ENCODE measurements around the gene MT1F. TPM values are rescaled to one million over a fixed set of nuclear protein-coding genes. Genes with fewer than 3 reads are reported as not detected.

MT1F gene
- total and polyA plus RNA-seq, 2 donors (not counting 1 experiment from before 2014, with no cell fraction given), result 4.3 to 5.3 TPM

GRCh38 chr16:56682703-56683397, 25.1 kb downstream of the MT1F start:
- Histone ChIP-seq H3K4me3 (ENCODE audit: control extremely low read depth in 1 of 5, extremely low read depth in 1 of 5, insufficient read depth in 1 of 5, low read depth in 2 of 5, low read length in 4 of 5) (peak overlapping the region; percentile 55 to 74 (median 59)), H3K36me3 (replicated peaks in 1 of 2; ENCODE audit: control extremely low read depth in 1 of 2, control insufficient read depth in 1 of 2, extremely low read depth in 1 of 2, insufficient read depth in 2 of 2, low read length in 1 of 2) (no peaks in the 10 kb centered on the region), H3K27ac (ENCODE audit: low read length in 2 of 2) (peak overlapping the region in 1 of 2 donors; percentile 55), H3K9me3 (ENCODE audit: control extremely low read depth in 1 of 3, control insufficient read depth in 2 of 3, insufficient read depth in 1 of 3, low read length in 2 of 3) (peaks cover 0 to 7% (median 0%) of the 10 kb centered on the region in 3 donors), H4K20me1 (ENCODE audit: control insufficient read depth, insufficient read depth, low read length, poor library complexity, severe bottlenecking) (no peaks in the 10 kb centered on the region), H3K4me2 (replicated peaks; ENCODE audit: low read depth, low read length, poor library complexity, severe bottlenecking) (peak overlapping the region; percentile 93), H3K27me3 (replicated peaks in 1 of 4; ENCODE audit: control extremely low read depth in 1 of 4, control insufficient read depth in 3 of 4, insufficient read depth in 4 of 4, low read length in 3 of 4) (peaks cover 0 to 11% (median 4%) of the 10 kb centered on the region in 4 experiments), H3K4me1 (ENCODE audit: control insufficient read depth in 2 of 2, insufficient read depth in 2 of 2, low read length in 2 of 2) (peaks cover 14 to 15% of the 10 kb centered on the region in 2 donors), H3K9ac (ENCODE audit: low read length) (peak overlapping the region; percentile 75), H3K79me2 (ENCODE audit: control insufficient read depth, insufficient read depth, low read length) (no peaks in the 10 kb centered on the region), H2AFZ (ENCODE audit: insufficient read depth, low read depth, low read length, poor library complexity, severe bottlenecking) (peak overlapping the region; percentile 93)
- intact Hi-C loops (cut with micrococcal nuclease), result loop anchor here (1.0 to 10.0 kb wide), 6 partner anchors 19 to 163 kb away; partner anchors contain the start of genes BBS2, MT1A, MT1F and MT1M
- TF ChIP-seq CTCF (IDR thresholded peaks at IDR 0.05) (no peak), EZH2 (IDR thresholded peaks at IDR 0.05; ENCODE audit: borderline replicate concordance, insufficient read depth, low read depth, low read length, poor library complexity, severe bottlenecking) (no peak)
- H3K4me1 Mint-ChIP-seq, result peaks cover 21% of the 10 kb centered on the region
- ATAC-seq (ENCODE audit: low read depth) (peak; percentile 3), DNase-seq (peak; percentile 13)
- H3K27ac Mint-ChIP-seq, result peak overlapping the region; percentile 81
- ChIA-PET CTCF (interaction anchor here (1.4 to 2.2 kb wide), 3 partner anchors 18 to 106 kb away, joined by 4 to 17 read pairs (median 5); no protein-coding TSS in a partner anchor), POLR2A (interaction anchor here (0.5 to 0.6 kb wide), 2 partner anchors 20 to 26 kb away, joined by 3 read pairs; no protein-coding TSS in a partner anchor)
- H3K27me3 Mint-ChIP-seq, result peaks cover 6% of the 10 kb centered on the region
- H3K4me3 Mint-ChIP-seq, result peak overlapping the region; percentile 95
- 47% methylated on average over 6 of the region's 8 CpGs for WGBS (ENCODE audit: insufficient coverage)
- peaks cover 2% of the 10 kb centered on the region for H3K9me3 Mint-ChIP-seq (ENCODE audit: insufficient read depth)
